ENCODE measurements around the gene KREMEN1. TPM values are rescaled to one million over a fixed set of nuclear protein-coding genes. Genes with fewer than 3 reads are reported as not detected.

The KREMEN1 gene
- total and polyA plus RNA-seq, 3 experiments from 2014 or later: 0.16 to 0.28 TPM; not detected in 1

GRCh38 chr22:29207243-29207550 lies 134.4 kb downstream of the KREMEN1 start:
- no peaks in the 10 kb centered on the region for H3K36me3 Mint-ChIP-seq
- no peak overlapping the region for H3K27ac Mint-ChIP-seq
- peaks cover 5 to 18% of the 10 kb centered on the region in 2 donors for H3K27me3 Mint-ChIP-seq
- no peak overlapping the region for H3K4me3 ChIP-seq (ENCODE audit: low read length)
- peaks cover 13 to 32% (median 22%) of the 10 kb centered on the region in 3 donors for H3K4me1 Mint-ChIP-seq
- ChIA-PET CTCF (no interaction called here), POLR2A (no interaction called here)
- H3K27ac ChIP-seq (ENCODE audit: low read depth, low read length): no peak overlapping the region
- peak overlapping the region in 2 of 7 donors; percentile 12 to 43 for H3K4me3 Mint-ChIP-seq
- no peaks in the 10 kb centered on the region for H3K36me3 ChIP-seq (ENCODE audit: insufficient read depth, low read length)
- no peaks in the 10 kb centered on the region for H3K9me3 ChIP-seq (ENCODE audit: low read length)
- H3K4me1 ChIP-seq (ENCODE audit: insufficient read depth, low read length): peaks cover 10% of the 10 kb centered on the region
- no peaks in the 10 kb centered on the region for H3K27me3 ChIP-seq (ENCODE audit: insufficient read depth, low read length, poor library complexity, severe bottlenecking)
- DNase-seq: no peak
- H3K9me3 Mint-ChIP-seq: no peaks in the 10 kb centered on the region

- H3K9me3 Mint-ChIP-seq: no peaks in the 10 kb centered on the region
- peaks cover 5 to 18% of the 10 kb centered on the region in 2 donors for H3K27me3 Mint-ChIP-seq
- Histone ChIP-seq H3K36me3 (ENCODE audit: insufficient read depth, low read length) (no peaks in the 10 kb centered on the region), H3K4me3 (ENCODE audit: low read length) (no peak overlapping the region), H3K9me3 (ENCODE audit: low read length) (no peaks in the 10 kb centered on the region), H3K27me3 (ENCODE audit: insufficient read depth, low read length, poor library complexity, severe bottlenecking) (no peaks in the 10 kb centered on the region), H3K27ac (ENCODE audit: low read depth, low read length) (no peak overlapping the region), H3K4me1 (ENCODE audit: insufficient read depth, low read length) (peaks cover 4% of the 10 kb centered on the region)
- CTCF ChIA-PET: no interaction called here
- peak overlapping the region in 2 of 7 donors; percentile 9 to 43 for H3K4me3 Mint-ChIP-seq
- peaks cover 7 to 26% (median 16%) of the 10 kb centered on the region in 3 donors for H3K4me1 Mint-ChIP-seq
- H3K36me3 Mint-ChIP-seq: no peaks in the 10 kb centered on the region
- POLR2A ChIA-PET: no interaction called here
- H3K27ac Mint-ChIP-seq: no peak overlapping the region
- no peak for DNase-seq
Observed at GRCh38 chr22:29207562-29208501, 135.0 kb downstream of the KREMEN1 start.

- Histone ChIP-seq H3K27ac (ENCODE audit: low read depth, low read length) (no peak overlapping the region), H3K27me3 (ENCODE audit: insufficient read depth, low read length, poor library complexity, severe bottlenecking) (no peaks in the 10 kb centered on the region), H3K4me3 (ENCODE audit: low read length) (no peak overlapping the region), H3K4me1 (ENCODE audit: insufficient read depth, low read length) (no peaks in the 10 kb centered on the region), H3K9me3 (ENCODE audit: low read length) (no peaks in the 10 kb centered on the region), H3K36me3 (ENCODE audit: insufficient read depth, low read length) (no peaks in the 10 kb centered on the region)
- no peak for DNase-seq
- CTCF ChIA-PET: no interaction called here
- peaks cover 5 to 18% of the 10 kb centered on the region in 2 donors for H3K27me3 Mint-ChIP-seq
- POLR2A ChIA-PET: no interaction called here
- H3K4me1 Mint-ChIP-seq: peaks cover 6 to 20% (median 10%) of the 10 kb centered on the region in 3 donors
- H3K4me3 Mint-ChIP-seq: peak overlapping the region in 1 of 7 donors; percentile 23
- no peaks in the 10 kb centered on the region for H3K9me3 Mint-ChIP-seq
- no peak overlapping the region for H3K27ac Mint-ChIP-seq
- no peaks in the 10 kb centered on the region for H3K36me3 Mint-ChIP-seq
Observed at GRCh38 chr22:29208502-29208862, 135.6 kb downstream of the KREMEN1 start.

- Mint-ChIP-seq H3K4me3 (no peak overlapping the region), H3K9me3 (no peaks in the 10 kb centered on the region), H3K4me1 (peaks cover 6 to 14% (median 9%) of the 10 kb centered on the region in 3 donors), H3K27me3 (peaks cover 5 to 18% of the 10 kb centered on the region in 2 donors), H3K36me3 (no peaks in the 10 kb centered on the region), H3K27ac (no peak overlapping the region)
- no peak overlapping the region for H3K4me3 ChIP-seq (ENCODE audit: low read length)
- no peaks in the 10 kb centered on the region for H3K27me3 ChIP-seq (ENCODE audit: insufficient read depth, low read length, poor library complexity, severe bottlenecking)
- DNase-seq: no peak
- no peaks in the 10 kb centered on the region for H3K9me3 ChIP-seq (ENCODE audit: low read length)
- H3K27ac ChIP-seq (ENCODE audit: low read depth, low read length): no peak overlapping the region
- no peaks in the 10 kb centered on the region for H3K36me3 ChIP-seq (ENCODE audit: insufficient read depth, low read length)
- ChIA-PET POLR2A (no interaction called here), CTCF (no interaction called here)
- H3K4me1 ChIP-seq (ENCODE audit: insufficient read depth, low read length): no peaks in the 10 kb centered on the region
Observed at GRCh38 chr22:29208879-29209623, 136.2 kb downstream of the KREMEN1 start.

- POLR2A ChIA-PET: no interaction called here
- no peaks in the 10 kb centered on the region for H3K9me3 ChIP-seq (ENCODE audit: low read length)
- H3K36me3 Mint-ChIP-seq: no peaks in the 10 kb centered on the region
- H3K27me3 Mint-ChIP-seq: peaks cover 5 to 17% of the 10 kb centered on the region in 2 donors
- H3K4me1 Mint-ChIP-seq: peaks cover 6 to 12% (median 9%) of the 10 kb centered on the region in 3 donors
- H3K4me1 ChIP-seq (ENCODE audit: insufficient read depth, low read length): no peaks in the 10 kb centered on the region
- no peak for DNase-seq
- H3K27ac Mint-ChIP-seq: peak overlapping the region in 1 of 8 donors; percentile 85
- H3K9me3 Mint-ChIP-seq: no peaks in the 10 kb centered on the region
- no peak overlapping the region for H3K27ac ChIP-seq (ENCODE audit: low read depth, low read length)
- H3K4me3 ChIP-seq (ENCODE audit: low read length): no peak overlapping the region
- no peaks in the 10 kb centered on the region for H3K27me3 ChIP-seq (ENCODE audit: insufficient read depth, low read length, poor library complexity, severe bottlenecking)
- H3K36me3 ChIP-seq (ENCODE audit: insufficient read depth, low read length): no peaks in the 10 kb centered on the region
- H3K4me3 Mint-ChIP-seq: no peak overlapping the region
- CTCF ChIA-PET: no interaction called here
Observed at GRCh38 chr22:29209624-29209929, 136.7 kb downstream of the KREMEN1 start.

- Histone ChIP-seq H3K4me3 (ENCODE audit: low read length) (no peak overlapping the region), H3K27ac (ENCODE audit: low read depth, low read length) (no peak overlapping the region), H3K27me3 (ENCODE audit: insufficient read depth, low read length, poor library complexity, severe bottlenecking) (no peaks in the 10 kb centered on the region), H3K4me1 (ENCODE audit: insufficient read depth, low read length) (no peaks in the 10 kb centered on the region), H3K36me3 (ENCODE audit: insufficient read depth, low read length) (no peaks in the 10 kb centered on the region), H3K9me3 (ENCODE audit: low read length) (no peaks in the 10 kb centered on the region)
- Mint-ChIP-seq H3K27me3 (peaks cover 4 to 9% of the 10 kb centered on the region in 2 donors), H3K4me3 (peak overlapping the region in 1 of 7 donors; percentile 34), H3K27ac (no peak overlapping the region), H3K9me3 (no peaks in the 10 kb centered on the region), H3K4me1 (peaks cover 4 to 5% (median 4%) of the 10 kb centered on the region in 3 donors), H3K36me3 (no peaks in the 10 kb centered on the region)
- DNase-seq: no peak
- ChIA-PET POLR2A (no interaction called here), CTCF (no interaction called here)
Observed at GRCh38 chr22:29211066-29211465, 138.2 kb downstream of the KREMEN1 start.

GRCh38 chr22:29211466-29211865 lies 138.6 kb downstream of the KREMEN1 start:
- ChIA-PET POLR2A (no interaction called here), CTCF (no interaction called here)
- no peaks in the 10 kb centered on the region for H3K9me3 ChIP-seq (ENCODE audit: low read length)
- no peaks in the 10 kb centered on the region for H3K9me3 Mint-ChIP-seq
- no peaks in the 10 kb centered on the region for H3K36me3 ChIP-seq (ENCODE audit: insufficient read depth, low read length)
- peaks cover 1 to 2% (median 1%) of the 10 kb centered on the region in 3 donors for H3K4me1 Mint-ChIP-seq
- H3K4me3 ChIP-seq (ENCODE audit: low read length): no peak overlapping the region
- H3K27ac Mint-ChIP-seq: no peak overlapping the region
- peak overlapping the region in 1 of 7 donors; percentile 34 for H3K4me3 Mint-ChIP-seq
- H3K36me3 Mint-ChIP-seq: no peaks in the 10 kb centered on the region
- no peak overlapping the region for H3K27ac ChIP-seq (ENCODE audit: low read depth, low read length)
- peaks cover 2 to 6% of the 10 kb centered on the region in 2 donors for H3K27me3 Mint-ChIP-seq
- DNase-seq: no peak
- H3K27me3 ChIP-seq (ENCODE audit: insufficient read depth, low read length, poor library complexity, severe bottlenecking): no peaks in the 10 kb centered on the region
- H3K4me1 ChIP-seq (ENCODE audit: insufficient read depth, low read length): no peaks in the 10 kb centered on the region

GRCh38 chr22:29212743-29213142 lies 139.9 kb downstream of the KREMEN1 start:
- H3K27me3 ChIP-seq (ENCODE audit: insufficient read depth, low read length, poor library complexity, severe bottlenecking): no peaks in the 10 kb centered on the region

More at GRCh38 chr22:29212743-29213142, 139.9 kb downstream of the KREMEN1 start:
- Histone ChIP-seq H3K27ac (ENCODE audit: low read depth, low read length) (no peak overlapping the region), H3K9me3 (ENCODE audit: low read length) (no peaks in the 10 kb centered on the region), H3K4me3 (ENCODE audit: low read length) (no peak overlapping the region), H3K36me3 (ENCODE audit: insufficient read depth, low read length) (no peaks in the 10 kb centered on the region), H3K4me1 (ENCODE audit: insufficient read depth, low read length) (no peaks in the 10 kb centered on the region)
- H3K27ac Mint-ChIP-seq: no peak overlapping the region
- no peaks in the 10 kb centered on the region for H3K9me3 Mint-ChIP-seq
- peaks cover 0 to 3% of the 10 kb centered on the region in 2 donors for H3K27me3 Mint-ChIP-seq
- ChIA-PET POLR2A (interaction anchor here (0.6 kb wide), 1 partner anchor 48 kb away, joined by 3 read pairs; no protein-coding TSS in a partner anchor), CTCF (no interaction called here)
- DNase-seq: no peak
- H3K36me3 Mint-ChIP-seq: no peaks in the 10 kb centered on the region
- no peak overlapping the region for H3K4me3 Mint-ChIP-seq
- no peaks in the 10 kb centered on the region for H3K4me1 Mint-ChIP-seq
